Testis (tissue), 2 donors: ENCODE results near the gene RSBN1L.

Experiments used
- POLR2A ChIP-seq: fragments of 450-650 bp; IDR thresholded peaks from one replicate; pipeline ENCODE4 v1.6.1; 2017; ENCODE audit warnings: antibody characterized with exemption, mild to moderate bottlenecking, moderate library complexity
- TF ChIP-seq, protein P1 (sequence below), 3 experiments: fragments of 450-650 bp in 2 of 3; fragments of 200-600 bp in 1 of 3; sonication (generic) in 1 of 3; IDR thresholded peaks; one replicate each; pipeline ENCODE4 v1.5.1; 2016 to 2019; ENCODE audit warnings: antibody characterized with exemption in 3 of 3, mild to moderate bottlenecking in 2 of 3, moderate library complexity in 1 of 3

DNA sequence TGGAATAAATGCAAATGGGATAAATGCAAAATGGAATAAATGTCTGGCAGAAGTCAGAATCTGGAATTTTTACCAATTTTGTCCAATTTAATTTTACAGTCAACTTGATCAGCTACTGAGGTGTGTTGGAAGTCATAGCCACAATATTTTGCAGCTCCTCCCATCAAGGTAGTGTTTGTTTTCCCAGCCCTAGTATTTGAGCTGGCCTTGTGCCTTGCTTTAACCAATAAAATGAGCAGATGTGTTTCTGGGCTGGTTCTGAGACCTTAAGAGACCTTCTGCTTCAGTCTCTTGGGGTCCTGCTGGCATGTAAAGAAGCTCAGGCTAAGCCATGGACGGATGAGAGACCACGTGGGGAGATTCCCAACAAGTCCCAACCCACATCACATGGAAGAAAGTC is 42.7 kb upstream of the RSBN1L start:
- TF ChIP-seq, protein P1, sequence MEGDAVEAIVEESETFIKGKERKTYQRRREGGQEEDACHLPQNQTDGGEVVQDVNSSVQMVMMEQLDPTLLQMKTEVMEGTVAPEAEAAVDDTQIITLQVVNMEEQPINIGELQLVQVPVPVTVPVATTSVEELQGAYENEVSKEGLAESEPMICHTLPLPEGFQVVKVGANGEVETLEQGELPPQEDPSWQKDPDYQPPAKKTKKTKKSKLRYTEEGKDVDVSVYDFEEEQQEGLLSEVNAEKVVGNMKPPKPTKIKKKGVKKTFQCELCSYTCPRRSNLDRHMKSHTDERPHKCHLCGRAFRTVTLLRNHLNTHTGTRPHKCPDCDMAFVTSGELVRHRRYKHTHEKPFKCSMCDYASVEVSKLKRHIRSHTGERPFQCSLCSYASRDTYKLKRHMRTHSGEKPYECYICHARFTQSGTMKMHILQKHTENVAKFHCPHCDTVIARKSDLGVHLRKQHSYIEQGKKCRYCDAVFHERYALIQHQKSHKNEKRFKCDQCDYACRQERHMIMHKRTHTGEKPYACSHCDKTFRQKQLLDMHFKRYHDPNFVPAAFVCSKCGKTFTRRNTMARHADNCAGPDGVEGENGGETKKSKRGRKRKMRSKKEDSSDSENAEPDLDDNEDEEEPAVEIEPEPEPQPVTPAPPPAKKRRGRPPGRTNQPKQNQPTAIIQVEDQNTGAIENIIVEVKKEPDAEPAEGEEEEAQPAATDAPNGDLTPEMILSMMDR (IDR thresholded peaks at IDR 0.05): no peak
- TF ChIP-seq POLR2A: no peak
